Transverse colon (tissue), 4 donors: Measurements from ENCODE around the gene PYGO1.

Experiments
- CTCF ChIP-seq, 5 experiments: fragments of 200-600 bp in 3 of 5; fragments of 450-650 bp in 2 of 5; sonication (generic) in 3 of 5; IDR thresholded peaks; 1 replicate in 2 of 5; 2 replicates in 3 of 5; pipeline ENCODE4 v1.5.1; 2016 to 2017; ENCODE audit warnings: antibody characterized with exemption in 5 of 5, inconsistent platforms in 3 of 5, mild to moderate bottlenecking in 2 of 5, moderate library complexity in 1 of 5
- POLR2A ChIP-seq: fragments of 450-650 bp; IDR thresholded peaks from one replicate; pipeline ENCODE4 v1.6.1; 2016; ENCODE audit warnings: antibody characterized with exemption, mild to moderate bottlenecking, moderate library complexity
- POLR2AphosphoS5 ChIP-seq, 3 donors: sonication (generic); formaldehyde crosslinking; IDR thresholded peaks; one replicate each; pipeline ENCODE4 v1.6.1; 2016; ENCODE audit warnings: antibody characterized with exemption in 3 of 3

DNA sequence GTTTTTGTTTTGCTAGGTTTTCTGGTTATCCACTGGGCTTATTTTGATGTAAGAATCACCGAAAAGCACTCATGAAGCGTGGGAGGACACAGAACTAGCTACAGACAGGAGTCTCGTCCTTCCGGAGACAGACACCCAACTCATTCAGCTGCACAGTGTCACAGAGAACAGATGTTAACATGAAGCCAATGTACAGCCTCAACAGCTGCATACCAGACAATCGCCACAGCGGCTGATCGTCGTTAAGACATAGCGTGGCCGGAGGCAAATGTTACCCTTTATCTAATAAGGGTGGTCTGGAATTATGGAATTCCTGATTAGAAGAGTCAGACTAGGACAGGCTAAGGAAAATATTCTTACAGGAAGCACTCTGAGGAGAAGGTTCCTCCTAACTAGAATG lies 1.1 kb upstream of the PYGO1 start:
- TF ChIP-seq CTCF (IDR thresholded peaks at IDR 0.05) (no peak), POLR2A (no peak), POLR2AphosphoS5 (IDR thresholded peaks at IDR 0.05) (no peak)
